ENCODE results near the gene TRIM66.

The TRIM66 gene

GRCh38 chr11:8564526-8564925 is 117.9 kb downstream of the TRIM66 start:
- DNase-seq (ENCODE audit: low spot score), result no peak
